ENCODE measurements around the gene LAMA2. TPM values are rescaled to one million over a fixed set of nuclear protein-coding genes. Genes with fewer than 3 reads are reported as not detected.

Gene LAMA2
- total RNA-seq, 1 experiment from 2014 or later: 0.18 TPM

GRCh38 chr6:129359811-129360681 is 477.1 kb downstream of the LAMA2 start:
- DNase-seq (ENCODE audit: low read depth): no peak

GRCh38 chr6:129360682-129360955 is 477.7 kb downstream of the LAMA2 start:
- DNase-seq (ENCODE audit: low read depth): no peak

GRCh38 chr6:129364037-129364436 is 481.1 kb downstream of the LAMA2 start:
- DNase-seq (ENCODE audit: low read depth): no peak

- no peak for DNase-seq (ENCODE audit: low read depth)
These were observed 481.8 kb downstream of the LAMA2 start for GRCh38 chr6:129364767-129365166.

GRCh38 chr6:129368076-129368475 is 485.1 kb downstream of the LAMA2 start:
- no peak for DNase-seq (ENCODE audit: low read depth)

GRCh38 chr6:129368970-129369369 is 486.0 kb downstream of the LAMA2 start:
- no peak for DNase-seq (ENCODE audit: low read depth)

GRCh38 chr6:129369737-129370136 is 486.8 kb downstream of the LAMA2 start:
- DNase-seq (ENCODE audit: low read depth): no peak

- DNase-seq (ENCODE audit: low read depth): peak; percentile 44
These were observed 487.5 kb downstream of the LAMA2 start for GRCh38 chr6:129370268-129370916.

- no peak for DNase-seq (ENCODE audit: low read depth)
These were observed 498.9 kb downstream of the LAMA2 start for GRCh38 chr6:129381885-129382284.

GRCh38 chr6:129382916-129383315 is 500.0 kb downstream of the LAMA2 start:
- no peak for DNase-seq (ENCODE audit: low read depth)

GRCh38 chr6:129385117-129385516 is 502.2 kb downstream of the LAMA2 start:
- DNase-seq (ENCODE audit: low read depth): no peak

- DNase-seq (ENCODE audit: low read depth): no peak
These were observed 508.0 kb downstream of the LAMA2 start for GRCh38 chr6:129390900-129391299.

- no peak for DNase-seq (ENCODE audit: low read depth)
These were observed 510.7 kb downstream of the LAMA2 start for GRCh38 chr6:129393654-129394053.

GRCh38 chr6:129398764-129399163 is 515.8 kb downstream of the LAMA2 start:
- DNase-seq (ENCODE audit: low read depth): no peak

GRCh38 chr6:129402244-129402643 is 519.3 kb downstream of the LAMA2 start:
- peak; percentile 2 for DNase-seq (ENCODE audit: low read depth)

- no peak for DNase-seq (ENCODE audit: low read depth)
These were observed 528.2 kb downstream of the LAMA2 start for GRCh38 chr6:129411092-129411491.

GRCh38 chr6:129416337-129416990 is 533.5 kb downstream of the LAMA2 start:
- no peak for DNase-seq (ENCODE audit: low read depth)

GRCh38 chr6:129417416-129418086 is 534.6 kb downstream of the LAMA2 start:
- DNase-seq (ENCODE audit: low read depth): no peak

GRCh38 chr6:129419324-129419723 is 536.4 kb downstream of the LAMA2 start:
- no peak for DNase-seq (ENCODE audit: low read depth)

GRCh38 chr6:129426343-129426742 is 543.4 kb downstream of the LAMA2 start:
- DNase-seq (ENCODE audit: low read depth): no peak

GRCh38 chr6:129429956-129430355 is 547.0 kb downstream of the LAMA2 start:
- DNase-seq (ENCODE audit: low read depth): no peak

GRCh38 chr6:129432738-129433137 is 549.8 kb downstream of the LAMA2 start:
- peak; percentile 40 for DNase-seq (ENCODE audit: low read depth)
